HepG2 (cell line): ENCODE results near the gene JAKMIP2. TPM values are rescaled to one million over a fixed set of nuclear protein-coding genes. Genes with fewer than 3 reads are reported as not detected.

Experiments used
- CEBPG ChIP-seq: IDR thresholded peaks from 2 replicates; pipeline ENCODE4 v1.6.1; 2016
- ETV5 ChIP-seq: IDR thresholded peaks from 2 replicates; pipeline ENCODE4 v1.6.1; 2018; ENCODE audit warnings: missing biosample characterization, missing genetic modification reagents, inconsistent platforms, borderline replicate concordance
- FOXK2 ChIP-seq: fragments of 450-650 bp; IDR thresholded peaks from 2 replicates; pipeline ENCODE4 v1.6.1; 2016
- FOXO4 ChIP-seq: sonication (generic); formaldehyde crosslinking; conservative IDR thresholded peaks from 2 replicates; pipeline ENCODE4 v1.8.1; 2023; ENCODE audit warnings: missing genetic modification reagents
- GABPB1 ChIP-seq: IDR thresholded peaks from 2 replicates; pipeline ENCODE4 v1.6.1; 2016; ENCODE audit warnings: mild to moderate bottlenecking, missing genetic modification reagents, moderate library complexity, missing compliant biosample characterization
- KDM6A ChIP-seq: IDR thresholded peaks from 2 replicates; pipeline ENCODE4 v1.6.1; 2016; ENCODE audit warnings: low read depth
- MAF1 ChIP-seq: sonication (generic); formaldehyde crosslinking; IDR thresholded peaks from 2 replicates; pipeline ENCODE4 v1.5.0; 2020; ENCODE audit warnings: missing genetic modification reagents, borderline replicate concordance
- MED1 ChIP-seq: sonication (generic); formaldehyde crosslinking; IDR thresholded peaks from 2 replicates; pipeline ENCODE4 v1.4.0; 2020; ENCODE audit warnings: missing genetic modification reagents
- NR2F2 ChIP-seq: IDR thresholded peaks from 2 replicates; pipeline ENCODE4 v1.6.1; 2012; ENCODE audit warnings: low read depth, inconsistent platforms, borderline replicate concordance
- PAWR ChIP-seq: sonication (generic); formaldehyde crosslinking; IDR thresholded peaks from 2 replicates; pipeline ENCODE4 v1.4.0; 2020; ENCODE audit warnings: missing genetic modification reagents, mild to moderate bottlenecking, borderline replicate concordance
- POLR2AphosphoS5 ChIP-seq: IDR thresholded peaks from 2 replicates; pipeline ENCODE4 v1.6.1; 2012; ENCODE audit warnings: low read depth, low read length
- RBM22 ChIP-seq: fragments of 200-400 bp; formaldehyde crosslinking; optimal IDR thresholded peaks from 2 replicates; pipeline ENCODE3; 2017; ENCODE audit warnings: mild to moderate bottlenecking, low read length, moderate library complexity
- RELA ChIP-seq: sonication (generic); formaldehyde crosslinking; IDR thresholded peaks from 2 replicates; pipeline ENCODE4 v1.4.0; 2020; ENCODE audit warnings: missing genetic modification reagents
- TCF12 ChIP-seq, 2 experiments: fragments of 450-650 bp in 1 of 2; sonication (generic) in 1 of 2; formaldehyde crosslinking in 1 of 2; IDR thresholded peaks; 2 replicates each; pipeline versions ENCODE4 v1.6.1 to v1.8.0; 2017 to 2022; ENCODE audit warnings: antibody characterized with exemption in 1 of 2, mild to moderate bottlenecking in 1 of 2, missing genetic modification reagents in 1 of 2, moderate library complexity in 1 of 2
- WIZ ChIP-seq: sonication (generic); formaldehyde crosslinking; IDR thresholded peaks from 2 replicates; pipeline ENCODE4 v1.5.1; 2020; ENCODE audit warnings: mild to moderate bottlenecking, missing genetic modification reagents
- ZNF264 ChIP-seq: sonication (generic); formaldehyde crosslinking; IDR thresholded peaks from 2 replicates; pipeline ENCODE4 v1.4.0; 2020; ENCODE audit warnings: missing genetic modification reagents
- ZNF335 ChIP-seq: sonication (generic); formaldehyde crosslinking; IDR thresholded peaks from 2 replicates; pipeline ENCODE4 v1.4.0; 2020; ENCODE audit warnings: missing genetic modification reagents
- ZNF672 ChIP-seq: sonication (generic); formaldehyde crosslinking; IDR thresholded peaks from 2 replicates; pipeline ENCODE4 v1.8.1; 2022; ENCODE audit warnings: missing genetic modification reagents
- ZSCAN20 ChIP-seq: sonication (generic); formaldehyde crosslinking; IDR thresholded peaks from 2 replicates; pipeline ENCODE4 v1.4.0; 2020; ENCODE audit warnings: missing genetic modification reagents, mild to moderate bottlenecking, borderline replicate concordance
- polyA plus RNA-seq, 8 experiments: library from polyadenylated mRNA; depleted of rRNA in 3 of 8; stranded (reverse) in 7 of 8; unstranded in 1 of 8; fragments of >200 nt; fragmentation: Illumina TruSeq in 4 of 8; extraction: Trizol in 4 of 8; gene quantifications; 2 replicates each; pipeline versions ENCODE4 v1.2.1 to v1.2.3, GENCODE V29; 2011 to 2016; ENCODE audit warnings: low read depth in 4 of 8, missing spikeins in 1 of 8, mixed read lengths in 1 of 8; ENCODE audit not compliant: insufficient read depth in 1 of 8
- total RNA-seq, 5 experiments: library from RNA; depleted of rRNA; stranded (reverse); fragments of >200 nt; fragmentation: Illumina TruSeq; extraction: Trizol; gene quantifications; 2 replicates each; pipeline ENCODE4 v1.2.3, GENCODE V29; 2016; ENCODE audit warnings: low read depth in 1 of 5
- TF ChIP-seq, protein P1 (sequence below): sonication (generic); formaldehyde crosslinking; IDR thresholded peaks from 2 replicates; pipeline ENCODE4 v1.5.0; 2020; ENCODE audit warnings: mild to moderate bottlenecking, missing genetic modification reagents, borderline replicate concordance
- TF ChIP-seq, protein P2 (sequence below): sonication (generic); formaldehyde crosslinking; IDR thresholded peaks from 2 replicates; pipeline ENCODE4 v1.5.0; 2020; ENCODE audit warnings: mild to moderate bottlenecking, missing genetic modification reagents
- TF ChIP-seq, protein P3 (sequence below): IDR thresholded peaks from 2 replicates; pipeline ENCODE4 v1.6.1; 2018; ENCODE audit warnings: missing genetic modification reagents, mild to moderate bottlenecking, missing compliant biosample characterization
- TF ChIP-seq, protein P4 (sequence below): sonication (generic); formaldehyde crosslinking; IDR thresholded peaks from 2 replicates; pipeline ENCODE4 v1.8.0; 2022; ENCODE audit warnings: mild to moderate bottlenecking, missing genetic modification reagents

The JAKMIP2 gene
- total and polyA plus RNA-seq, 2 of the 13 experiments (the other 11 are each of a cell fraction or from before 2014, with no cell fraction given) = 0.04 to 2.1 TPM

DNA sequence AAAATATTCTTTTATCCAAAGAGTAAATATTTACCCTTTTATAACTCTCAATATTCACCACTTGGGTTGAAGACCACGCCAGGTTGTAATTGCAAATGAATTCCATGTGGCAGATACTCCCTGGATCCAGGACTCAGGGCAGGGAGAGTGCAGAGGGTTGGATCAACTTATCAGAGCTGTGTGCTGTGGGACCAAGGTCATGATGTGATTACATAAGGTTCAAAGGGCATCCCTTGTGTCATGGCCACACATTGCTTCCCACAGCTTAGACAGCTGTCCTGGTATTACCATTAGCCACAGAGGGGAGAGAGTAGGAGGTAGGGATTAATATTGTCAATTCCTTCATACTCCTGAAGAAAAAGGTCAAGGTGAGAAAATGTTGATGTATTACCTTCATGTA, 133.9 kb downstream of the JAKMIP2 start (continued):
- TF ChIP-seq, protein P1, sequence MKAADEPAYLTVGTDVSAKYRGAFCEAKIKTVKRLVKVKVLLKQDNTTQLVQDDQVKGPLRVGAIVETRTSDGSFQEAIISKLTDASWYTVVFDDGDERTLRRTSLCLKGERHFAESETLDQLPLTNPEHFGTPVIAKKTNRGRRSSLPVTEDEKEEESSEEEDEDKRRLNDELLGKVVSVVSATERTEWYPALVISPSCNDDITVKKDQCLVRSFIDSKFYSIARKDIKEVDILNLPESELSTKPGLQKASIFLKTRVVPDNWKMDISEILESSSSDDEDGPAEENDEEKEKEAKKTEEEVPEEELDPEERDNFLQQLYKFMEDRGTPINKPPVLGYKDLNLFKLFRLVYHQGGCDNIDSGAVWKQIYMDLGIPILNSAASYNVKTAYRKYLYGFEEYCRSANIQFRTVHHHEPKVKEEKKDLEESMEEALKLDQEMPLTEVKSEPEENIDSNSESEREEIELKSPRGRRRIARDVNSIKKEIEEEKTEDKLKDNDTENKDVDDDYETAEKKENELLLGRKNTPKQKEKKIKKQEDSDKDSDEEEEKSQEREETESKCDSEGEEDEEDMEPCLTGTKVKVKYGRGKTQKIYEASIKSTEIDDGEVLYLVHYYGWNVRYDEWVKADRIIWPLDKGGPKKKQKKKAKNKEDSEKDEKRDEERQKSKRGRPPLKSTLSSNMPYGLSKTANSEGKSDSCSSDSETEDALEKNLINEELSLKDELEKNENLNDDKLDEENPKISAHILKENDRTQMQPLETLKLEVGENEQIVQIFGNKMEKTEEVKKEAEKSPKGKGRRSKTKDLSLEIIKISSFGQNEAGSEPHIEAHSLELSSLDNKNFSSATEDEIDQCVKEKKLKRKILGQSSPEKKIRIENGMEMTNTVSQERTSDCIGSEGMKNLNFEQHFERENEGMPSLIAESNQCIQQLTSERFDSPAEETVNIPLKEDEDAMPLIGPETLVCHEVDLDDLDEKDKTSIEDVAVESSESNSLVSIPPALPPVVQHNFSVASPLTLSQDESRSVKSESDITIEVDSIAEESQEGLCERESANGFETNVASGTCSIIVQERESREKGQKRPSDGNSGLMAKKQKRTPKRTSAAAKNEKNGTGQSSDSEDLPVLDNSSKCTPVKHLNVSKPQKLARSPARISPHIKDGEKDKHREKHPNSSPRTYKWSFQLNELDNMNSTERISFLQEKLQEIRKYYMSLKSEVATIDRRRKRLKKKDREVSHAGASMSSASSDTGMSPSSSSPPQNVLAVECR (CRISPR knock-in tag) = no peak; the same call in 1 of the 2 replicates
- TF ChIP-seq MAF1 (CRISPR knock-in tag) = no peak
- peak; percentile 78; the same call in 1 of the 2 replicates for TF ChIP-seq WIZ (CRISPR knock-in tag)
- TF ChIP-seq ETV5 (CRISPR knock-in tag) = no peak; the same call in 1 of the 2 replicates
- TF ChIP-seq CEBPG = peak; percentile 76
- TF ChIP-seq ZSCAN20 (CRISPR knock-in tag) = no peak
- TF ChIP-seq POLR2AphosphoS5 = no peak
- no peak for TF ChIP-seq ZNF335 (CRISPR knock-in tag)
- no peak; the same call in 1 of the 2 replicates for TF ChIP-seq GABPB1 (CRISPR knock-in tag)
- TF ChIP-seq NR2F2 = peak; percentile 78
- peak; percentile 85 for TF ChIP-seq MED1 (CRISPR knock-in tag)
- TF ChIP-seq FOXK2 = 0 out of 2 replicates have a peak, but pooled peaks have one; percentile 8
- TF ChIP-seq, protein P2, sequence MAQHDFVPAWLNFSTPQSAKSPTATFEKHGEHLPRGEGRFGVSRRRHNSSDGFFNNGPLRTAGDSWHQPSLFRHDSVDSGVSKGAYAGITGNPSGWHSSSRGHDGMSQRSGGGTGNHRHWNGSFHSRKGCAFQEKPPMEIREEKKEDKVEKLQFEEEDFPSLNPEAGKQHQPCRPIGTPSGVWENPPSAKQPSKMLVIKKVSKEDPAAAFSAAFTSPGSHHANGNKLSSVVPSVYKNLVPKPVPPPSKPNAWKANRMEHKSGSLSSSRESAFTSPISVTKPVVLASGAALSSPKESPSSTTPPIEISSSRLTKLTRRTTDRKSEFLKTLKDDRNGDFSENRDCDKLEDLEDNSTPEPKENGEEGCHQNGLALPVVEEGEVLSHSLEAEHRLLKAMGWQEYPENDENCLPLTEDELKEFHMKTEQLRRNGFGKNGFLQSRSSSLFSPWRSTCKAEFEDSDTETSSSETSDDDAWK = no peak
- TF ChIP-seq TCF12 (IDR thresholded peaks at IDR 0.05) = no peak
- TF ChIP-seq TCF12 (CRISPR knock-in tag; IDR thresholded peaks at IDR 0.05) = no peak
- 0 out of 2 replicates have a peak, but pooled peaks have one; percentile 21 for TF ChIP-seq ZNF264
- TF ChIP-seq, protein P3, sequence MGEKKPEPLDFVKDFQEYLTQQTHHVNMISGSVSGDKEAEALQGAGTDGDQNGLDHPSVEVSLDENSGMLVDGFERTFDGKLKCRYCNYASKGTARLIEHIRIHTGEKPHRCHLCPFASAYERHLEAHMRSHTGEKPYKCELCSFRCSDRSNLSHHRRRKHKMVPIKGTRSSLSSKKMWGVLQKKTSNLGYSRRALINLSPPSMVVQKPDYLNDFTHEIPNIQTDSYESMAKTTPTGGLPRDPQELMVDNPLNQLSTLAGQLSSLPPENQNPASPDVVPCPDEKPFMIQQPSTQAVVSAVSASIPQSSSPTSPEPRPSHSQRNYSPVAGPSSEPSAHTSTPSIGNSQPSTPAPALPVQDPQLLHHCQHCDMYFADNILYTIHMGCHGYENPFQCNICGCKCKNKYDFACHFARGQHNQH (CRISPR knock-in tag) = peak; percentile 45; the same call in 1 of the 2 replicates
- TF ChIP-seq ZNF672 (CRISPR knock-in tag) = no peak
- TF ChIP-seq RBM22 = no peak
- TF ChIP-seq, protein P4, sequence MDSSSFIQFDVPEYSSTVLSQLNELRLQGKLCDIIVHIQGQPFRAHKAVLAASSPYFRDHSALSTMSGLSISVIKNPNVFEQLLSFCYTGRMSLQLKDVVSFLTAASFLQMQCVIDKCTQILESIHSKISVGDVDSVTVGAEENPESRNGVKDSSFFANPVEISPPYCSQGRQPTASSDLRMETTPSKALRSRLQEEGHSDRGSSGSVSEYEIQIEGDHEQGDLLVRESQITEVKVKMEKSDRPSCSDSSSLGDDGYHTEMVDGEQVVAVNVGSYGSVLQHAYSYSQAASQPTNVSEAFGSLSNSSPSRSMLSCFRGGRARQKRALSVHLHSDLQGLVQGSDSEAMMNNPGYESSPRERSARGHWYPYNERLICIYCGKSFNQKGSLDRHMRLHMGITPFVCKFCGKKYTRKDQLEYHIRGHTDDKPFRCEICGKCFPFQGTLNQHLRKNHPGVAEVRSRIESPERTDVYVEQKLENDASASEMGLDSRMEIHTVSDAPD (CRISPR knock-in tag) = no peak
- no peak for TF ChIP-seq PAWR (CRISPR knock-in tag)
- no peak for TF ChIP-seq RELA (CRISPR knock-in tag)
- no peak for TF ChIP-seq KDM6A (CRISPR knock-in tag)
- TF ChIP-seq FOXO4 (CRISPR knock-in tag) = no peak
